NCI-H226 (cell line): ENCODE measurements around the gene RAI1.
"Not testable (repeated sequence)": the region's sequence is repeated elsewhere in the genome, so short reads cannot be mapped to it uniquely, and the experiment has no call there.

Experiments used
- DNase-seq: peaks from one replicate; pipeline ENCODE4 v3.0.0-alpha.2; 2015

RAI1 gene, protein sequence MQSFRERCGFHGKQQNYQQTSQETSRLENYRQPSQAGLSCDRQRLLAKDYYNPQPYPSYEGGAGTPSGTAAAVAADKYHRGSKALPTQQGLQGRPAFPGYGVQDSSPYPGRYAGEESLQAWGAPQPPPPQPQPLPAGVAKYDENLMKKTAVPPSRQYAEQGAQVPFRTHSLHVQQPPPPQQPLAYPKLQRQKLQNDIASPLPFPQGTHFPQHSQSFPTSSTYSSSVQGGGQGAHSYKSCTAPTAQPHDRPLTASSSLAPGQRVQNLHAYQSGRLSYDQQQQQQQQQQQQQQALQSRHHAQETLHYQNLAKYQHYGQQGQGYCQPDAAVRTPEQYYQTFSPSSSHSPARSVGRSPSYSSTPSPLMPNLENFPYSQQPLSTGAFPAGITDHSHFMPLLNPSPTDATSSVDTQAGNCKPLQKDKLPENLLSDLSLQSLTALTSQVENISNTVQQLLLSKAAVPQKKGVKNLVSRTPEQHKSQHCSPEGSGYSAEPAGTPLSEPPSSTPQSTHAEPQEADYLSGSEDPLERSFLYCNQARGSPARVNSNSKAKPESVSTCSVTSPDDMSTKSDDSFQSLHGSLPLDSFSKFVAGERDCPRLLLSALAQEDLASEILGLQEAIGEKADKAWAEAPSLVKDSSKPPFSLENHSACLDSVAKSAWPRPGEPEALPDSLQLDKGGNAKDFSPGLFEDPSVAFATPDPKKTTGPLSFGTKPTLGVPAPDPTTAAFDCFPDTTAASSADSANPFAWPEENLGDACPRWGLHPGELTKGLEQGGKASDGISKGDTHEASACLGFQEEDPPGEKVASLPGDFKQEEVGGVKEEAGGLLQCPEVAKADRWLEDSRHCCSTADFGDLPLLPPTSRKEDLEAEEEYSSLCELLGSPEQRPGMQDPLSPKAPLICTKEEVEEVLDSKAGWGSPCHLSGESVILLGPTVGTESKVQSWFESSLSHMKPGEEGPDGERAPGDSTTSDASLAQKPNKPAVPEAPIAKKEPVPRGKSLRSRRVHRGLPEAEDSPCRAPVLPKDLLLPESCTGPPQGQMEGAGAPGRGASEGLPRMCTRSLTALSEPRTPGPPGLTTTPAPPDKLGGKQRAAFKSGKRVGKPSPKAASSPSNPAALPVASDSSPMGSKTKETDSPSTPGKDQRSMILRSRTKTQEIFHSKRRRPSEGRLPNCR (N-terminal part only)

DNA sequence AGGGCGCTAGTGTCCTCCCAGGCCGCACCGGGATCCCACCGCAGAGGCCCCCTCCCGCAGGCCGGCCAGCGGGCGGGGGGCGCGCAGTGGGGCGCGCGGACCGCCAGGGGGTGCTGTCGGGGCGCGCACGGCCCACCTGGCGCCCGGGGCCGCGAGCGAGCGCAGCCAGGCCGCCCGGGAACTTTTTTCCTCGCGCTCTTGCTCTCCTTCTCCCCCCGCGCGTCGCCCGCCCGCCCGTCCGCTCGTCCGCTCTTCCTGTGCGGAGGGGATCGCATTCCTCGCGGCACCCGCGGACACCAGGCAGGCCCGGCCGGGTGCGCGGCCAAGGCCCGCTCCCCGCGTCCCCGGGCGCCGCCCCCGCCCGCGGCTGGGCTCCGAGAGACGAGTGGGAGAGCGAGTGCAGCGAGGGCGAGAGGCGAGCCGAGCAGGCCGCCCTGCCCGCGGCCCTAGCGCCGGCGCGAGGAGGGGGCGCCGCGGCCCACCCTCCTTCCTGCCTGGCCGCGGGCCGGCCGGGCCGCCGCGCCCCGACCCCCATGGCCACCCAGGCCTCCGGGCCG, at the start of gene RAI1:
Gene RAI1 (plus strand): TSS at position 272 of the 557 bp plus-strand sequence. CDS start 111,491 bp downstream, outside the sequence.
- peak; percentile 81 for DNase-seq

- DNase-seq, result not testable (repeated sequence)
Measured at GRCh38 chr17:17632690-17633089, 48.6 kb upstream of the RAI1 start.

GRCh38 chr17:17633310-17633709, 47.9 kb upstream of the RAI1 start:
- DNase-seq, result no peak

GRCh38 chr17:17635126-17635525, 46.1 kb upstream of the RAI1 start:
- DNase-seq, result no peak

DNA sequence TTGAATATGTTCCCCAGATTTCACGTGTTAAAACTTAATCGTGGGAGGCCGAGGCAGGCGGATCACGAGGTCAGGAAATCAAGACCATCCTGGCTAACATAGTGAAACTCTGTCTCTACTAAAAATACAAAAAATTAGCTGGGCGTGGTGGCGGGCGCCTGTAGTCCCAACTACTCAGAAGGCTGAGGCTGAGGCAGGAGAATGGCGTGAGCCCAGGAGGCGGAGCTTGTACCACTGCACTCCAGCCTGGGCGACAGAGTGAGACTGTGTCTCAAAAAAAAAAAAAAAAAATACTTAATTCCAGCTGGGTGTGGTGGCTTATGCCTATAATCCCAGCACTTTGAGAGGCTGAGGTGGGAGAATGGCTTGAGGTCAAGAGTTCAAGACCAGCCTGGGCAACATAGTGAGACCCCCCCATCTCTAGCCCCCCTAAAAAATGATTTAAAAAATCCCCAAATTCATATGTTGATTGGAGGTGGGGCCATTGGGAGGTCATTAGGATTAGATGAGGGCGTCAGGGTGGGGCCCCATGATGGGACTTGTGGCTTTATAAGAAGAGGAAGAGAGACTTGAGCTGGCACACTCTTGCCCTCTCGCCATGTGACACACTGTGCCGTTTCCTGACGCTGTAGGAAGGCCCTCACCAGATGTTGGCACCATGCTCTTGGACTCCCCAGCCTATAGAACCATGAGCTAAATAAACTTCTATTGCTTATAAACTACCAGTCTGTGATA, 45.6 kb upstream of the RAI1 start:
- not testable (repeated sequence) for DNase-seq

DNA sequence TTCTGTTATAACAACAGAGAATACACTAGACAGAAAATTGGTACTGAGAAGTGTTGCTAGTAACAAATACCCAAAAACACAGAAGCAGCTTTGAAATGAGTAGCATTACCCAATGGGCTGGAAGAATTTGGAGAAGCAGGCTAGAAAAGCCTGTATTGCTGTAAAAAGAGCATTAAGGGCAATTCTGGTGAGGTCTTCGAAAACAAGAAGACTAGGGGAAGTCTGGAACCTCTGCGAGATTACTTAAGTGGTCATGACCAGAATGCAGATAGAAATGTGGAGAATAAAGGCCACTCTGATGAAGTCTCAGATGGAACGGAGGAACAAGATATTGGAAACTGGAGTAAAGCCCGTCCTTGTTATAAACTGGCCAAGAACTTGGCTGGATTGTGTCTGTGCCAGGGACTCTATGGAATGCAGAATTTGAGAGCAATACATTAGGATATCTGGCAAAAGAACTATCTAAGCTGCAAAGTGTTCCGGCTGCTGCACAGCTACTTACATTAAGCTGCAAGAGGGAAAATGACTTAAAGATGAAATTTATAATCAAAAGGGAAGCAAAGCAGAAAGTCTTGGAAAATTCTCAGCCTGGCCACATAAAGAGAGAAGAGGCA, 44.9 kb upstream of the RAI1 start:
- no peak for DNase-seq

GRCh38 chr17:17638467-17638866, 42.8 kb upstream of the RAI1 start:
- DNase-seq, result no peak

DNA sequence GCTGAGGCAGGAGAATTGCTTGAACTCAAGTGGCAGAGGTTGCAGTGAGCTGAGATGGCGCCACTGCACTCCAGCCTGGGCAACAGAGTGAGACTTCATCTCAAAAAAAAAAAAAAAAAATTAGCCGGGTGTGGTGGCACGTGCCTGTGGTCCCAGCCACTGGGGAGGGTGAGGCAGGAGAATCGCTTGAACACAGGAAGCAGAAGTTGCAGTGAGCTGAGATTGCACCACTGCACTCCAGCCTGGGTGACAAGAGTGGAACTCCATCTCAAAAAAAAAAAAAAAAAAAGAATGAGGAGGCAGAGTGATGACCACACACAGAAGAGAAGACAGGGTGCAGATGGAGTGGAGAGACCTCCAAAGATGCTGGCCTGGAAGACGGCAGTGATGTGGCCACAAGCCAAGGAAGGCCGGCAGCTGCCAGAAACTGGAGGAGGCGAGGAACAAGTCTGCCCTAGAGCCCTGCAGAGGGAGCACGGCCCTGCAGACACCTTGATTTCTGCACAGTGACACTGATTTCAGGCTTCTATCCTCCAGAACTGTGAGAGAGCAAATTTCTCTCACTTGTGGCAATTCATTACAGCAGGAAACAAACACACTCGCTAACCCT, 41.5 kb upstream of the RAI1 start:
- not testable (repeated sequence) for DNase-seq

GRCh38 chr17:17641621-17642409, 39.4 kb upstream of the RAI1 start:
- peak; percentile 46 for DNase-seq

DNA sequence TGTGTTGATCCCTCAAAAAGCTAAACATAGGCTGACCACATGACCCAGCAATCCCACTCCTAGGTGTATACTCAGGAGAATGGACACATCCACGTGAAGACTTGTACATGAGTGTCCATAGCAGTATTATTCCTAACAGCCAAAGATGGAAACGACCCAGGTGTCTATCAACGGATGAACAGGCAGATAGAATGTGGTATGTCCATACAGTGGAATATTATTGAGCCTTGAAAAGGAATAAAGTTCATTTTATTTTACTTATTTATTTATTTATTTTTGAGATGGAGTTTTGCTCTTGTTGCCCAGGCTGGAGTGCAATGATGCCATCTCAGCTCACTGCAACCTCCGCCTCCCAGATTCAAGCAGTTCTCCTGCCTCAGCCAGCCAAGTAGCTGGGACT, 36.1 kb upstream of the RAI1 start:
- DNase-seq, result not testable (repeated sequence)

- DNase-seq, result peak; percentile 31
Measured at GRCh38 chr17:17645961-17646360, 35.3 kb upstream of the RAI1 start.

DNA sequence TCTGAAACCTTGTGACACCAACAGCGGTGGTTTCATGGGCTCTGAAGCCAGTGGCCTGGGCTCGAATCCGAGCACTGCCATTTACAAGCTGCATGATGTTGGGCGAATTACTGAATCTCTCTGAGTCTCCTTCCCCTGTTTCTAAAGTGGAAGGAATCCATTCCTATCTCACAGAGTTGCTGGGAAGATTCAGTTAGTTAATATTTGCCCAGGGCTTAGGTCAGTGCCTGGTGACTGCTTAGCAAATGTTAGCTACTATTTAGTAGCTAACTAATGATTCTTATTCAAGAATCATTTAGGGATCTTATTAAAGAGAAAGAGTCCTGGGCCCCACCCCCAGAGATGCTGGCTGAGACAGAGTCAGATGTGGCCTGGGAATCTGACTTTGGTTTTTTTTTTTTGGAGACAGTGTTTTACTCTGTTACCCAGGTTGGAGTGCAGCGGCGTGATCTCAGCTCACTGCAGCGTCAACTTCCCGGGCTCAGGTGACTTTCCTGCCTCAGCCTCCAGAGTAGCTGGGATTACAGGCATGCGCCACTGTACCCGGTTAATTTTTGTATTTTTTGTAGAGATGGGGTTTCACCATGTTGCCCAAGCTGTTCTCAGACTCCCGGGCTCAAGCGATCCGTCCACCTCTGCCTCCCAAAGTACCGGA, 33.6 kb upstream of the RAI1 start:
- DNase-seq, result no peak

- no peak for DNase-seq
Measured at GRCh38 chr17:17648762-17649161, 32.5 kb upstream of the RAI1 start.

DNA sequence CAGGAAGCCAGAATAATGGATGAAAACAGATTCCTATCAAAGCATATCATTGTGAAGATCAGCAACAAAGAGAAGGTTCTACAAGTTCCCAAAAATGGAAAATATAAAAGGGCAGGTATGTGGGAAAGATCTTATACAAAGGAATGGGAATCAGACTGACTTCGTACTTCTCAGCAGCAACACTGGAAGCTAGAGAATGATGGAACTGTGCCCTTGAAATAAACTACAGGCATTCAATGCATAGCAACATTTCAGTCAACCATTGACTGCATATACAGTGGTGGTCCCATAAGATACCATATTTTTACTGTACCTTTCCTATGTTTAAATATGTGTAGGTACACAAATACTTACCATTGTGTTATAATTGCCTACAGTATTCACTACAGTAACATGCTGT, 30.3 kb upstream of the RAI1 start:
- DNase-seq, result no peak

GRCh38 chr17:17653343-17653742, 27.9 kb upstream of the RAI1 start:
- DNase-seq, result no peak

GRCh38 chr17:17659340-17659739, 21.9 kb upstream of the RAI1 start:
- DNase-seq, result no peak

GRCh38 chr17:17661134-17661533, 20.1 kb upstream of the RAI1 start:
- no peak for DNase-seq

- DNase-seq, result no peak
Measured at GRCh38 chr17:17661834-17662385, 19.3 kb upstream of the RAI1 start.
